GM23248 (cell line): ENCODE measurements around the gene KCNA5.

Experiments
- EZH2 ChIP-seq: fragments of 200-600 bp; sonication (generic); IDR thresholded peaks from 2 replicates; pipeline ENCODE4 v1.6.1; 2018; ENCODE audit warnings: antibody characterized with exemption, mild to moderate bottlenecking; ENCODE audit not compliant: insufficient read depth, poor library complexity, severe bottlenecking
- EZH2phosphoT487 ChIP-seq: fragments of 200-600 bp; sonication (generic); IDR thresholded peaks from 2 replicates; pipeline ENCODE4 v1.6.1; 2018; ENCODE audit warnings: antibody characterized with exemption, moderate library complexity, mild to moderate bottlenecking, low read depth; ENCODE audit not compliant: insufficient read depth

- no peak for TF ChIP-seq EZH2
- no peak for TF ChIP-seq EZH2phosphoT487
Observed at GRCh38 chr12:5018677-5019076, 25.0 kb upstream of the KCNA5 start.
